NK-92 (cell line): ENCODE data around the gene BRCA2.

Experiments
- DNase-seq: peaks from one replicate; lab custom pipeline; 2025; ENCODE audit not compliant: unreplicated experiment; lab: John Stamatoyannopoulos, UW

BRCA2 gene

DNA sequence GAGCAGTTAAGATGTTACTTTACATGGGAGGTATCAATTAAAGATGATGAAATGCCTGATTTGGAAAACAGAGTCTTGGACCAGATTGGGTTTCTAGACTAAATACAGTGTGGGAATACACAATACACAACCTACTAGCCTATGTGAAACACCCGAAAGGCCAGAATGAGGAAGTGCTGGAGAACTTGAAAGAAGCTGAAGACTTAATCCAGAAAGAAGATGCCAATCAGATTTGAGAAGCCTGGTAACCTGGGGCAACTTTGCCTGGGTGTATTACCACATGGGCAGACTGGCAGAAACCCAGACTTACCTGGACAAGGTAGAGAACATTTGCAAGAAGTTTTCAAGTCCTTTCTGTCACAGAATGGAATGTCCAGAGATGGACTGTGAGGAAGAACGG, 69.4 kb downstream of the BRCA2 start:
- DNase-seq = no peak

- DNase-seq = no peak
These were observed 70.1 kb downstream of the BRCA2 start for GRCh38 chr13:32385410-32385809.

DNA sequence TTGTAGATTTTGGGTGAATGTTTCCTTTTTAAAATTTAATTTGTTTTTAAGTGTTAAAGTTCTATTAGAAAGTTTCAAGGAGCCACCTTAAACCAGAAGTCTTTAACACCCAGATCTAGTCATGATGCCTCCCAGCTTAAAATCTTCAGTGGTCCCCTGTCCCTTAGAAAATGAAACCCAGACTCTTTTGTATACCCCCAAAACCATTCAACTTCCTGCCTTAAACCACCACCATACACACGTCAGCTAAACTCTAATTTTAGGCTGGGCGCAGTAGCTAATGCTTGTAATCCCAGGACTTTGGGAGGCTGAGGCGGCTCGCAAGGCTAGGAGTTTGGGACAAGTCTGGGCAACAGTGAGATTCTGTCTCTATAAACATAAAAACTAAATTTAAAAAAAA, 74.7 kb downstream of the BRCA2 start:
- DNase-seq = no peak

- DNase-seq = no peak
These were observed 75.2 kb downstream of the BRCA2 start for GRCh38 chr13:32390484-32390883.

DNA sequence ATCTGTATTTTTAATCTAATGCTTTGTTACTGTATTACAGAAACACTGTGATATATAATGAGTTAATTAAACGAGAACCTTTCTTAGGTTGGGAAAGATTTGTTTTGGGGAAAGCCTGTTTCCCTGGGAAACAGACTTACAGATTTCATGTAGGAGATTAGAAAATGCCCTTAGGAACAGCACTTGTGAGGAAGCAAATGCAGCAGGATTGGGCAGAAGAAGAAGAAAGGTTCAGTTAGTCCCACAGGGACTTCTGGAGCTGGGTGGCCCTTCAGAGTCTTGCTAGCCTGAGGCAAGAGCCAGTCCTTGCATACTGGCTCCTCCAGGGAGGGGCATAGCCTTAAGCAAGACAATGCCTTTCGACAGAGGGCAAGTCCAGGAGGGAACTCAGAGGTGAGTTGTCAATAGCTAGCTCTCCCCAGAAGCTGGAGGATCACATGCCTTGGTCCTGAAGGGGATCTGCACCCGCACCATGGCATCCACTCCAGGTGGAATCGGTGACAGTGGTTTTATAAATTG, 75.9 kb downstream of the BRCA2 start:
- no peak for DNase-seq

GRCh38 chr13:32403108-32403507, 87.8 kb downstream of the BRCA2 start:
- DNase-seq = no peak

GRCh38 chr13:32407854-32408253, 92.5 kb downstream of the BRCA2 start:
- no peak for DNase-seq

GRCh38 chr13:32408296-32409000, 93.1 kb downstream of the BRCA2 start:
- no peak for DNase-seq

GRCh38 chr13:32409001-32409313, 93.6 kb downstream of the BRCA2 start:
- DNase-seq = no peak

DNA sequence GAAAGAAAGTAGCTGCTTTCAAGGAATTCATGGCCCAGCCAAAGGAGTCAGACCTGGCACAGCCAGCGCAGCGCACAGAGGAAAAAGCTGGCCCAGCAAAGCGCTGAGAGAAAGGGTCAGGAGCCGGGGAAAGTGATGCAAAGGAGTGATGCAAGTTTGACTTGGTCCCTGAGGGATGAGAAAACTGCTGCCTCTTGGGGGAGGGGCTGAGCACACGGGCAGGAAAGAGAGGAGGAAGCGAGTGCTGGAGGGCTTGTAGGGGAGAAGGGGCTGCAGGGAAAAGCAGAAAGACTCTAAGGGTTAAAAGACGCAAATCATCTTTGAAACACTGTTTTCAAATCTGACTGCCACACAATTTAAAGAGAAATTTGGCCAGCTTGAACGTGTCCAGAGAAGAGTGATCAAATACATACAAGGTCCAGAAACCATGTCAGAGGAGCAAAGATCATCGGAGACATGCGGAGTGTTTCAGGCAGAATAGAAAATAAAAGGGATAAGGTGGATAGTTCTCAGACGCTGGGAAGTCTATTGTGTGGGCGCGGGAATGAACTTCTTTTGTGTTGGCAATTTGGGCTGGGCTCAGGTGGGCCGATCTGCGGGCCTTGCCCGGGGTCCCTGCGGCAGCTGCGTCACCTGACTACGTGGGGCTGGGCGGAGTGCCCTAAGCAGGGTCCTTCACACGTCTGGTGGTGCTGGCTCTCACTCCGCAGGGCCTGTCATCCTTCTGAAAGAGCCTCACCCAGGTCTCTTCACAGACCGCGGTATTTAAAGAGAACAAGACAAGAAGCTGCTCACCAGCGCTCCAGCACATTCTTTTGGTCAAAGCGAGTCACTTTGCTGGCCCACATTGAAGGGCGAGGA, 94.5 kb downstream of the BRCA2 start:
- DNase-seq = no peak

DNA sequence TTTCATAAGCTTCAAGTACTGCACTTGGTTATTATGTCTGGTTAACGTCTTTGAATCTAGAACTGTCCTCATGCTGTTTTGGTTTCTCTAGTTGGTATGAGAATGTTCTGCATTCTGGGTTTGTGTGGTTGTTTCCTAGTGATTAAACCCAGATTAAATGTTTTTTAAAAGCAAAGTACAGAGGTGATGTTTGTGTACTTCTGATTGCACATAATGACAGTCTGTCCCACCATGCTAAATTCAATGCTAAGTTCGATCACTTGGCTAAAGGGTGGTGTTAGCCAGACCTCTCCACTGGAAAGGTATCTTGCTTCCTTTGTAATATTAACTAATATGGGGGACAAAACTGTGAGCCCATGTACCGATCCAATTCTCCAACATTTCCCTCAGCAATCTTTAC, 98.0 kb downstream of the BRCA2 start:
- DNase-seq = no peak

DNA sequence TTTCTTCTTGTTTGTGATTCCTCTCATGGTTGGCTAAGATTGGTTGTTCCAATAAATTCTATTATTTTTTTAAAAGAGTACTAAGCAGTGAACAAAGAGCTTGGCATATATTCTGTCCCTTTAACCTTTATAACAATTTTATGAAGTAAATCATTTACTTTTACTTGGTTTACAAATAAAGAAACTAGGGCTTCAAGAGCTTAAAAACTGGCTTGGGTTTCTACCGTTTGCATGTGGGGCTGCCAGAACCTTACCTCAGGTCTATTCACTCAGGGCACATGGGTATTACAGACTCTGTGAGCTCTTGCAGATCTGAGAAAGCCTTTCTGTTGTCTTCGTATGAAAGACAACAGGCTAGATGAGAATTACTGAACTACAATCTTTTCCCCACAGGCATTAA, 99.3 kb downstream of the BRCA2 start:
- DNase-seq = no peak

DNA sequence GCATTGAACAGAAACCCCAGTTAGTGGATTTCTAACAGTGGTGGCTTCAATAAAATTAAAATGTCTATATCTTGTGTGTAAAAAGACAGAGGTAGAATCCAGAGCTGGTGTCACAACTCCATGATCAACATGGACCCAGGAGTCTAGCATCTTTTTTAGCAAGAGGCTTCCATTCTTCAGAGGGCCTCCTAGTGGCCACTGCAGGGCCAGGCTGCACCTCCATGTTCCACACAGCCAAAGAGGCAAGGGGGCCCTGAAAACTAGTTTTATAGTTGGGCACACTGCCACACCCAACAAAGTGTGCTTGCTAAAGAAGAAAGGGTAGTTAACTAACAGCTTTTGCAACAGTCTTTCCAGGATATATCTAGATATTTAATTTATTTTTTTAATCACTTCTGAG, 99.7 kb downstream of the BRCA2 start:
- DNase-seq = no peak

- no peak for DNase-seq
These were observed 102.7 kb downstream of the BRCA2 start for GRCh38 chr13:32417995-32418394.

- no peak for DNase-seq
These were observed 104.6 kb downstream of the BRCA2 start for GRCh38 chr13:32419862-32420261.

GRCh38 chr13:32423592-32423991, 108.3 kb downstream of the BRCA2 start:
- no peak for DNase-seq

- DNase-seq = no peak
These were observed 109.8 kb downstream of the BRCA2 start for GRCh38 chr13:32425158-32425557.

GRCh38 chr13:32426191-32426989, 111.1 kb downstream of the BRCA2 start:
- DNase-seq = no peak

GRCh38 chr13:32426990-32427851, 111.9 kb downstream of the BRCA2 start:
- no peak for DNase-seq

GRCh38 chr13:32427852-32428580, 112.7 kb downstream of the BRCA2 start, which contains the start of gene N4BP2L1:
N4BP2L1 (minus strand) TSS chr13:32428130; CDS start chr13:32428082, 48 bp downstream.
- peak; percentile 24 for DNase-seq
